Activated naive CD8-positive, alpha-beta T cell (primary cell): ENCODE measurements around the gene MAP7.

ENCODE experiments used
- H3K27ac Mint-ChIP-seq: one replicate; pipeline ENCODE4 v1.8.0; 2021; ENCODE audit warnings: mixed read lengths
- H3K27me3 Mint-ChIP-seq: one replicate; pipeline ENCODE4 v1.8.0; 2021; ENCODE audit warnings: mixed read lengths
- H3K36me3 Mint-ChIP-seq: one replicate; pipeline ENCODE4 v1.8.0; 2021; ENCODE audit warnings: mixed read lengths
- H3K4me1 Mint-ChIP-seq: one replicate; pipeline ENCODE4 v1.8.0; 2021; ENCODE audit warnings: low read depth, mixed read lengths
- H3K4me3 Mint-ChIP-seq: one replicate; pipeline ENCODE4 v1.8.0; 2021; ENCODE audit warnings: mild to moderate bottlenecking, mixed read lengths
- H3K9me3 Mint-ChIP-seq: one replicate; pipeline ENCODE4 v1.8.0; 2021; ENCODE audit warnings: low read depth, mixed read lengths

The MAP7 gene

GRCh38 chr6:136426627-136427377 is 123.4 kb downstream of the MAP7 start:
- H3K4me1 Mint-ChIP-seq = no peaks in the 10 kb centered on the region
- H3K27me3 Mint-ChIP-seq = peaks cover 6% of the 10 kb centered on the region
- H3K9me3 Mint-ChIP-seq = no peaks in the 10 kb centered on the region
- H3K4me3 Mint-ChIP-seq = no peak overlapping the region
- H3K27ac Mint-ChIP-seq = no peak overlapping the region
- H3K36me3 Mint-ChIP-seq = no peaks in the 10 kb centered on the region

GRCh38 chr6:136425793-136426192 is 124.4 kb downstream of the MAP7 start:
- H3K4me1 Mint-ChIP-seq = no peaks in the 10 kb centered on the region
- H3K27ac Mint-ChIP-seq = no peak overlapping the region
- H3K36me3 Mint-ChIP-seq = no peaks in the 10 kb centered on the region
- no peak overlapping the region for H3K4me3 Mint-ChIP-seq
- peaks cover 2% of the 10 kb centered on the region for H3K27me3 Mint-ChIP-seq
- no peaks in the 10 kb centered on the region for H3K9me3 Mint-ChIP-seq

- no peak overlapping the region for H3K4me3 Mint-ChIP-seq
- H3K36me3 Mint-ChIP-seq = no peaks in the 10 kb centered on the region
- H3K4me1 Mint-ChIP-seq = no peaks in the 10 kb centered on the region
- H3K27ac Mint-ChIP-seq = no peak overlapping the region
- no peaks in the 10 kb centered on the region for H3K27me3 Mint-ChIP-seq
- no peaks in the 10 kb centered on the region for H3K9me3 Mint-ChIP-seq
These were observed 125.3 kb downstream of the MAP7 start for GRCh38 chr6:136424901-136425300.

- no peak overlapping the region for H3K27ac Mint-ChIP-seq
- no peaks in the 10 kb centered on the region for H3K36me3 Mint-ChIP-seq
- H3K27me3 Mint-ChIP-seq = no peaks in the 10 kb centered on the region
- H3K4me3 Mint-ChIP-seq = no peak overlapping the region
- no peaks in the 10 kb centered on the region for H3K9me3 Mint-ChIP-seq
- H3K4me1 Mint-ChIP-seq = no peaks in the 10 kb centered on the region
These were observed 125.8 kb downstream of the MAP7 start for GRCh38 chr6:136424450-136424849.

- no peak overlapping the region for H3K27ac Mint-ChIP-seq
- no peaks in the 10 kb centered on the region for H3K36me3 Mint-ChIP-seq
- H3K27me3 Mint-ChIP-seq = no peaks in the 10 kb centered on the region
- no peak overlapping the region for H3K4me3 Mint-ChIP-seq
- no peaks in the 10 kb centered on the region for H3K4me1 Mint-ChIP-seq
- H3K9me3 Mint-ChIP-seq = no peaks in the 10 kb centered on the region
These were observed 128.6 kb downstream of the MAP7 start for GRCh38 chr6:136421537-136422158.

- Mint-ChIP-seq H3K27me3 (no peaks in the 10 kb centered on the region), H3K27ac (no peak overlapping the region), H3K9me3 (no peaks in the 10 kb centered on the region), H3K4me1 (no peaks in the 10 kb centered on the region), H3K36me3 (no peaks in the 10 kb centered on the region), H3K4me3 (no peak overlapping the region)
These were observed 129.4 kb downstream of the MAP7 start for GRCh38 chr6:136420853-136421252.

GRCh38 chr6:136415351-136416007 is 134.7 kb downstream of the MAP7 start:
- Mint-ChIP-seq H3K36me3 (no peaks in the 10 kb centered on the region), H3K27ac (no peak overlapping the region), H3K4me3 (no peak overlapping the region), H3K9me3 (no peaks in the 10 kb centered on the region), H3K4me1 (no peaks in the 10 kb centered on the region), H3K27me3 (no peaks in the 10 kb centered on the region)

- no peaks in the 10 kb centered on the region for H3K36me3 Mint-ChIP-seq
- H3K9me3 Mint-ChIP-seq = no peaks in the 10 kb centered on the region
- no peaks in the 10 kb centered on the region for H3K27me3 Mint-ChIP-seq
- H3K4me1 Mint-ChIP-seq = no peaks in the 10 kb centered on the region
- no peak overlapping the region for H3K27ac Mint-ChIP-seq
- H3K4me3 Mint-ChIP-seq = no peak overlapping the region
These were observed 137.8 kb downstream of the MAP7 start for GRCh38 chr6:136412410-136412809.

- Mint-ChIP-seq H3K36me3 (no peaks in the 10 kb centered on the region), H3K27me3 (no peaks in the 10 kb centered on the region), H3K4me3 (no peak overlapping the region), H3K9me3 (no peaks in the 10 kb centered on the region), H3K27ac (no peak overlapping the region), H3K4me1 (no peaks in the 10 kb centered on the region)
These were observed 138.5 kb downstream of the MAP7 start for GRCh38 chr6:136411453-136412354.

- H3K4me3 Mint-ChIP-seq = no peak overlapping the region
- no peak overlapping the region for H3K27ac Mint-ChIP-seq
- no peaks in the 10 kb centered on the region for H3K27me3 Mint-ChIP-seq
- no peaks in the 10 kb centered on the region for H3K4me1 Mint-ChIP-seq
- H3K9me3 Mint-ChIP-seq = no peaks in the 10 kb centered on the region
- no peaks in the 10 kb centered on the region for H3K36me3 Mint-ChIP-seq
These were observed 139.2 kb downstream of the MAP7 start for GRCh38 chr6:136411025-136411325.

GRCh38 chr6:136410201-136411024 is 139.8 kb downstream of the MAP7 start:
- H3K36me3 Mint-ChIP-seq = no peaks in the 10 kb centered on the region
- no peaks in the 10 kb centered on the region for H3K27me3 Mint-ChIP-seq
- H3K9me3 Mint-ChIP-seq = no peaks in the 10 kb centered on the region
- H3K4me3 Mint-ChIP-seq = no peak overlapping the region
- no peaks in the 10 kb centered on the region for H3K4me1 Mint-ChIP-seq
- no peak overlapping the region for H3K27ac Mint-ChIP-seq

- Mint-ChIP-seq H3K27me3 (no peaks in the 10 kb centered on the region), H3K9me3 (no peaks in the 10 kb centered on the region), H3K4me1 (no peaks in the 10 kb centered on the region), H3K36me3 (no peaks in the 10 kb centered on the region), H3K27ac (no peak overlapping the region), H3K4me3 (no peak overlapping the region)
These were observed 140.6 kb downstream of the MAP7 start for GRCh38 chr6:136409597-136409996.

GRCh38 chr6:136408204-136408603 is 142.0 kb downstream of the MAP7 start:
- H3K27ac Mint-ChIP-seq = no peak overlapping the region
- H3K9me3 Mint-ChIP-seq = no peaks in the 10 kb centered on the region
- no peaks in the 10 kb centered on the region for H3K4me1 Mint-ChIP-seq
- no peaks in the 10 kb centered on the region for H3K27me3 Mint-ChIP-seq
- no peak overlapping the region for H3K4me3 Mint-ChIP-seq
- no peaks in the 10 kb centered on the region for H3K36me3 Mint-ChIP-seq

- Mint-ChIP-seq H3K36me3 (no peaks in the 10 kb centered on the region), H3K27me3 (peaks cover 2% of the 10 kb centered on the region), H3K27ac (no peak overlapping the region)
These were observed 144.7 kb downstream of the MAP7 start for GRCh38 chr6:136405420-136406029.

More at GRCh38 chr6:136405420-136406029, 144.7 kb downstream of the MAP7 start:
- Mint-ChIP-seq H3K4me1 (no peaks in the 10 kb centered on the region), H3K9me3 (no peaks in the 10 kb centered on the region), H3K4me3 (no peak overlapping the region)
